ENCODE results near the gene RPL22L1.
"Not testable (repeated sequence)": the region's sequence is repeated elsewhere in the genome, so short reads cannot be mapped to it uniquely, and the experiment has no call there.

The RPL22L1 gene

GRCh38 chr3:170896781-170897180 lies 26.8 kb upstream of the RPL22L1 start:
- DNase-seq (ENCODE audit: insufficient read length, low spot score), result no peak
- TF ChIP-seq POLR2A (IDR thresholded peaks at IDR 0.05; ENCODE audit: low read depth, low read length), result no peak
- FAIRE-seq, result no peak

- FAIRE-seq, result not testable (repeated sequence)
Observed at GRCh38 chr3:170896333-170896732, 26.3 kb upstream of the RPL22L1 start.

GRCh38 chr3:170893895-170894294 lies 23.9 kb upstream of the RPL22L1 start:
- TF ChIP-seq POLR2A (IDR thresholded peaks at IDR 0.05; ENCODE audit: low read depth, low read length), result no peak
- DNase-seq (ENCODE audit: insufficient read length, low spot score), result no peak
- no peak for FAIRE-seq

More at GRCh38 chr3:170896333-170896732, 26.3 kb upstream of the RPL22L1 start:
- DNase-seq (ENCODE audit: insufficient read length, low spot score), result not testable (repeated sequence)

GRCh38 chr3:170889630-170890029 lies 19.6 kb upstream of the RPL22L1 start:
- FAIRE-seq, result no peak
- DNase-seq (ENCODE audit: insufficient read length, low spot score), result no peak
- no peak for TF ChIP-seq POLR2A (IDR thresholded peaks at IDR 0.05; ENCODE audit: low read depth, low read length)

GRCh38 chr3:170889132-170889531 lies 19.1 kb upstream of the RPL22L1 start:
- no peak for DNase-seq (ENCODE audit: insufficient read length, low spot score)
- FAIRE-seq, result no peak
- no peak for TF ChIP-seq POLR2A (IDR thresholded peaks at IDR 0.05; ENCODE audit: low read depth, low read length)

- not testable (repeated sequence) for DNase-seq (ENCODE audit: insufficient read length, low spot score); FAIRE-seq
Observed at GRCh38 chr3:170884109-170884930, 14.3 kb upstream of the RPL22L1 start.

GRCh38 chr3:170878688-170879087 lies 8.7 kb upstream of the RPL22L1 start:
- not testable (repeated sequence) for FAIRE-seq; DNase-seq (ENCODE audit: insufficient read length, low spot score)

GRCh38 chr3:170877311-170877710 lies 7.3 kb upstream of the RPL22L1 start:
- not testable (repeated sequence) for FAIRE-seq; DNase-seq (ENCODE audit: insufficient read length, low spot score)

GRCh38 chr3:170876537-170876936 lies 6.5 kb upstream of the RPL22L1 start:
- no peak for DNase-seq (ENCODE audit: insufficient read length, low spot score)
- FAIRE-seq, result no peak
- TF ChIP-seq POLR2A (IDR thresholded peaks at IDR 0.05; ENCODE audit: low read depth, low read length), result no peak

- FAIRE-seq, result no peak
- TF ChIP-seq POLR2A (IDR thresholded peaks at IDR 0.05; ENCODE audit: low read depth, low read length), result no peak
- DNase-seq (ENCODE audit: insufficient read length, low spot score), result no peak
Observed at GRCh38 chr3:170869239-170869590, 780 bp downstream of the RPL22L1 start.

GRCh38 chr3:170868577-170869238 lies 1.3 kb downstream of the RPL22L1 start:
- FAIRE-seq (no peak), DNase-seq (ENCODE audit: insufficient read length, low spot score) (no peak)
- no peak for TF ChIP-seq POLR2A (IDR thresholded peaks at IDR 0.05; ENCODE audit: low read depth, low read length)

- no peak for TF ChIP-seq POLR2A (IDR thresholded peaks at IDR 0.05; ENCODE audit: low read depth, low read length)
- DNase-seq (ENCODE audit: insufficient read length, low spot score) (no peak), FAIRE-seq (no peak)
Observed at GRCh38 chr3:170867143-170867937, 2.7 kb downstream of the RPL22L1 start.

GRCh38 chr3:170866499-170866898 lies 3.5 kb downstream of the RPL22L1 start:
- TF ChIP-seq POLR2A (IDR thresholded peaks at IDR 0.05; ENCODE audit: low read depth, low read length), result no peak
- DNase-seq (ENCODE audit: insufficient read length, low spot score), result no peak
- no peak for FAIRE-seq
